Neural progenitor cell (in vitro differentiated cells): ENCODE results near the gene OR2M4. TPM values are rescaled to one million over a fixed set of nuclear protein-coding genes. Genes with fewer than 3 reads are reported as not detected.

Experiments used
- DNase-seq: peaks from one replicate; pipeline ENCODE4 v3.0.0-alpha.2; 2016; ENCODE audit warnings: low spot score
- H2AFZ ChIP-seq: fragments of 200-600 bp; sonication (generic); replicated peaks from 2 replicates; pipeline ENCODE4 v1.6.1; 2016; ENCODE audit warnings: antibody characterized with exemption
- H3F3A ChIP-seq: fragments of 200-600 bp; sonication (generic); 2 replicates; pipeline ENCODE4 v1.6.1; 2016; ENCODE audit warnings: antibody characterized with exemption, low read depth
- H3K27ac ChIP-seq: fragments of 200-600 bp; sonication (generic); 2 replicates; pipeline ENCODE4 v1.5.1; 2016; ENCODE audit warnings: mild to moderate bottlenecking
- H3K27me3 ChIP-seq: fragments of 200-600 bp; sonication (generic); 2 replicates; pipeline ENCODE4 v1.6.1; 2016; ENCODE audit warnings: mild to moderate bottlenecking, moderate library complexity
- H3K36me3 ChIP-seq: fragments of 200-600 bp; sonication (generic); 2 replicates; pipeline ENCODE4 v1.5.1; 2016
- H3K4me1 ChIP-seq: fragments of 200-600 bp; sonication (generic); 2 replicates; pipeline ENCODE4 v1.6.1; 2016; ENCODE audit warnings: mixed run types
- H3K4me2 ChIP-seq: fragments of 200-600 bp; sonication (generic); 2 replicates; pipeline ENCODE4 v1.6.1; 2016
- H3K4me3 ChIP-seq: fragments of 200-600 bp; sonication (generic); 2 replicates; pipeline ENCODE4 v1.5.1; 2016
- H3K79me2 ChIP-seq: fragments of 200-600 bp; sonication (generic); 2 replicates; pipeline ENCODE4 v1.6.1; 2016; ENCODE audit warnings: low read depth
- H3K9ac ChIP-seq: fragments of 200-600 bp; sonication (generic); 2 replicates; pipeline ENCODE4 v1.6.1; 2016
- H3K9me3 ChIP-seq: fragments of 200-600 bp; sonication (generic); 2 replicates; pipeline ENCODE4 v1.5.1; 2016; ENCODE audit warnings: low read depth
- H4K20me1 ChIP-seq: fragments of 200-600 bp; sonication (generic); 2 replicates; pipeline ENCODE4 v1.6.1; 2016; ENCODE audit warnings: low read depth
- H3K27ac Mint-ChIP-seq: 3 replicates; pipeline ENCODE4 v1.8.0; 2021; ENCODE audit warnings: mixed read lengths
- H3K27me3 Mint-ChIP-seq: 2 replicates; pipeline ENCODE4 v1.8.0; 2022; ENCODE audit warnings: low read depth, mild to moderate bottlenecking, inconsistent platforms, moderate library complexity, mixed read lengths; ENCODE audit not compliant: insufficient read depth
- H3K36me3 Mint-ChIP-seq: 3 replicates; pipeline ENCODE4 v1.8.0; 2021; ENCODE audit warnings: mixed read lengths
- H3K4me1 Mint-ChIP-seq: 3 replicates; pipeline ENCODE4 v1.8.0; 2021; ENCODE audit warnings: mixed read lengths
- H3K4me3 Mint-ChIP-seq: 3 replicates; pipeline ENCODE4 v1.8.0; 2021; ENCODE audit warnings: mild to moderate bottlenecking, moderate library complexity, mixed read lengths
- H3K9me3 Mint-ChIP-seq: 3 replicates; pipeline ENCODE4 v1.8.0; 2020; ENCODE audit warnings: mixed read lengths
- EZH2 ChIP-seq: fragments of 200-600 bp; sonication (generic); IDR thresholded peaks from 2 replicates; pipeline ENCODE4 v1.6.1; 2017; ENCODE audit warnings: antibody characterized with exemption, mild to moderate bottlenecking, moderate library complexity
- EZH2phosphoT487 ChIP-seq: fragments of 200-600 bp; sonication (generic); IDR thresholded peaks from 2 replicates; pipeline ENCODE4 v1.6.1; 2017; ENCODE audit warnings: antibody characterized with exemption
- total RNA-seq: library from RNA; depleted of rRNA; stranded (reverse); fragments of >200 nt; gene quantifications from 2 replicates; pipeline ENCODE4 v1.2.3, GENCODE V29; 2015; ENCODE audit warnings: low replicate concordance
- TF ChIP-seq, protein P1 (sequence below): fragments of 200-600 bp; sonication (generic); IDR thresholded peaks from 2 replicates; pipeline ENCODE4 v1.5.1; 2017; ENCODE audit warnings: antibody characterized with exemption, mild to moderate bottlenecking

Gene OR2M4
- total RNA-seq, 1 donor from 2014 or later = not detected

DNA sequence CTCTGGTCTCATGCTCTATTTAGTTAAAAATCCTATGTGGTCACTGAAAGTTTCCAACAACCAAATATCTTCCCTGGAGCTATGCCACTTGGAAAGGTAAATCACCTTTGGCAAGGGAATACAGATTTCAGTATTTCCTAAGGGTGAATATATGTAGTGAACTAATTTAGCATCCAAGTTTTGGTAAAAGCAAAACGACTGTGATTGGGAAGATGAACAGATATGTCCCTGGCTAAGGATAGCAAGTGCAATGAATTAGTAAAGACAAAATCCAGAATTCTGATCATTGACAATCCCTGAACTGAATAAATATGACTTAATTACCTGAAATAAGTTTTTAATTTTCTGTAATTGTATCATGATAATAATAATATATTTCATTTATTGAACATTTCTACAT lies 46.7 kb downstream of the OR2M4 start, which contains the start of gene OR2T33:
Gene OR2T33, minus strand, starts transcription at position 101 of the 400 bp plus-strand sequence. CDS start 4,162 bp downstream, outside the sequence.
- peaks cover 29% of the 10 kb centered on the region for H3K9me3 ChIP-seq

DNA sequence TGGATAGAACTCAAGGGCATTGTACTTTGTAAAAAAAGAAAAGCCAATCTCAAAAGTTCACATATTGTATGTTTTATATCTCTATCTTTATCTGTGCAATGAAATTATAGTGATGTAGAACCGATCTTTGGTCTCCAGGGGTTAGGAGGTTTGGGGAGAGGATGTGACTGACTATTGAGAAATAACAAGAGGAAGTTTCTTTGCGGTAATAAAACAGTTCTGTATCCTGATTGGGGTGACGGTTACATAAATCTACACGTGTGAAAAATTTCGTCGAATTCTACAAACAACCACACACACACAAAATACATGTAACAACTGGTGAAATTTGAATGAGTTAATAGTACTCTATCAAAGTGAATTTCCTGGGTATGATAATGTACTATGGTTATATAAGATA lies 57.2 kb downstream of the OR2M4 start:
- Histone ChIP-seq H3K4me2 (no peak overlapping the region), H3K27me3 (no peaks in the 10 kb centered on the region), H3K27ac (no peak overlapping the region), H2AFZ (no peak overlapping the region), H3K9ac (no peak overlapping the region), H3F3A (no peaks in the 10 kb centered on the region), H4K20me1 (no peaks in the 10 kb centered on the region), H3K79me2 (no peaks in the 10 kb centered on the region), H3K36me3 (no peaks in the 10 kb centered on the region), H3K4me3 (no peak overlapping the region), H3K9me3 (peaks cover 15% of the 10 kb centered on the region), H3K4me1 (no peaks in the 10 kb centered on the region)
- H3K27me3 Mint-ChIP-seq = no peaks in the 10 kb centered on the region
- no peak overlapping the region for H3K27ac Mint-ChIP-seq
- no peaks in the 10 kb centered on the region for H3K36me3 Mint-ChIP-seq
- TF ChIP-seq EZH2 (no peak), EZH2phosphoT487 (no peak)
- DNase-seq = no peak
- no peaks in the 10 kb centered on the region for H3K4me1 Mint-ChIP-seq
- no peak overlapping the region for H3K4me3 Mint-ChIP-seq
- peaks cover 23% of the 10 kb centered on the region for H3K9me3 Mint-ChIP-seq

More for the DNA sequence above, 46.7 kb downstream of the OR2M4 start, which contains the start of gene OR2T33:
- no peaks in the 10 kb centered on the region for H3K27me3 ChIP-seq
- no peak within 1 kb of the TSS for H3K27ac ChIP-seq
- H3K36me3 ChIP-seq = no peaks in the 10 kb centered on the region
- no peaks in the 10 kb centered on the region for H3K79me2 ChIP-seq
- H3K4me3 ChIP-seq = no peak within 1 kb of the TSS
- H3K9ac ChIP-seq = no peak within 1 kb of the TSS
- H3K4me1 ChIP-seq = no peaks in the 10 kb centered on the region
- no peaks in the 10 kb centered on the region for H4K20me1 ChIP-seq
- no peak within 1 kb of the TSS for H3K4me3 Mint-ChIP-seq
- peaks cover 25% of the 10 kb centered on the region for H3K9me3 Mint-ChIP-seq
- no peak within 1 kb of the TSS for H3K4me2 ChIP-seq
- H2AFZ ChIP-seq = no peak within 1 kb of the TSS
- DNase-seq = no peak
- no peaks in the 10 kb centered on the region for H3K27me3 Mint-ChIP-seq
- no peaks in the 10 kb centered on the region for H3K36me3 Mint-ChIP-seq
- TF ChIP-seq, protein P1, sequence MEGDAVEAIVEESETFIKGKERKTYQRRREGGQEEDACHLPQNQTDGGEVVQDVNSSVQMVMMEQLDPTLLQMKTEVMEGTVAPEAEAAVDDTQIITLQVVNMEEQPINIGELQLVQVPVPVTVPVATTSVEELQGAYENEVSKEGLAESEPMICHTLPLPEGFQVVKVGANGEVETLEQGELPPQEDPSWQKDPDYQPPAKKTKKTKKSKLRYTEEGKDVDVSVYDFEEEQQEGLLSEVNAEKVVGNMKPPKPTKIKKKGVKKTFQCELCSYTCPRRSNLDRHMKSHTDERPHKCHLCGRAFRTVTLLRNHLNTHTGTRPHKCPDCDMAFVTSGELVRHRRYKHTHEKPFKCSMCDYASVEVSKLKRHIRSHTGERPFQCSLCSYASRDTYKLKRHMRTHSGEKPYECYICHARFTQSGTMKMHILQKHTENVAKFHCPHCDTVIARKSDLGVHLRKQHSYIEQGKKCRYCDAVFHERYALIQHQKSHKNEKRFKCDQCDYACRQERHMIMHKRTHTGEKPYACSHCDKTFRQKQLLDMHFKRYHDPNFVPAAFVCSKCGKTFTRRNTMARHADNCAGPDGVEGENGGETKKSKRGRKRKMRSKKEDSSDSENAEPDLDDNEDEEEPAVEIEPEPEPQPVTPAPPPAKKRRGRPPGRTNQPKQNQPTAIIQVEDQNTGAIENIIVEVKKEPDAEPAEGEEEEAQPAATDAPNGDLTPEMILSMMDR = no peak
- TF ChIP-seq EZH2phosphoT487 = no peak
- TF ChIP-seq EZH2 = no peak
- H3F3A ChIP-seq = no peaks in the 10 kb centered on the region
- no peaks in the 10 kb centered on the region for H3K4me1 Mint-ChIP-seq
- no peak within 1 kb of the TSS for H3K27ac Mint-ChIP-seq

Other genes starting within 250 kb of the OR2M4 start
- gene OR2L5, start 217.8 kb upstream of the OR2M4 start, total RNA-seq = not detected in 2 replicates
- gene OR2L2, start 201.3 kb upstream of the OR2M4 start, total RNA-seq = not detected in 2 replicates
- not detected in 2 replicates for gene OR2L3, start 184.6 kb upstream of the OR2M4 start, total RNA-seq
- gene OR2L13, start 136.2 kb upstream of the OR2M4 start, total RNA-seq = not detected in 2 replicates
- gene OR2M5, start 86.3 kb upstream of the OR2M4 start, total RNA-seq = not detected in 2 replicates
- gene OR2M2, start 56.6 kb upstream of the OR2M4 start, total RNA-seq = not detected in 2 replicates
- gene OR2M3, start 34.2 kb upstream of the OR2M4 start, total RNA-seq = not detected in 2 replicates
- not detected in 2 replicates for gene OR2T33, start 46.6 kb downstream of the OR2M4 start, total RNA-seq
- gene OR2T12, start 72.0 kb downstream of the OR2M4 start, total RNA-seq = not detected in 2 replicates
- gene OR2M7, start 93.2 kb downstream of the OR2M4 start, total RNA-seq = not detected in 2 replicates
- gene OR14C36, start 117.4 kb downstream of the OR2M4 start, total RNA-seq = not detected in 2 replicates
- not detected in 2 replicates for gene OR2T4, start 130.2 kb downstream of the OR2M4 start, total RNA-seq
- not detected in 2 replicates for gene OR2T6, start 144.3 kb downstream of the OR2M4 start, total RNA-seq
- gene OR2T1, start 171.6 kb downstream of the OR2M4 start, total RNA-seq = not detected in 2 replicates
- gene OR2T2, start 214.2 kb downstream of the OR2M4 start, total RNA-seq = not detected in 2 replicates
- not detected in 2 replicates for gene OR2T3, start 241.9 kb downstream of the OR2M4 start, total RNA-seq